ENCODE measurements around the gene ATP2A1. TPM values are rescaled to one million over a fixed set of nuclear protein-coding genes. Genes with fewer than 3 reads are reported as not detected.
A peak's percentile ranks its signal among the peaks of the same experiment; 100 is the strongest.

The ATP2A1 gene
- total RNA-seq, 1 experiment from 2014 or later = 10.7 TPM

DNA sequence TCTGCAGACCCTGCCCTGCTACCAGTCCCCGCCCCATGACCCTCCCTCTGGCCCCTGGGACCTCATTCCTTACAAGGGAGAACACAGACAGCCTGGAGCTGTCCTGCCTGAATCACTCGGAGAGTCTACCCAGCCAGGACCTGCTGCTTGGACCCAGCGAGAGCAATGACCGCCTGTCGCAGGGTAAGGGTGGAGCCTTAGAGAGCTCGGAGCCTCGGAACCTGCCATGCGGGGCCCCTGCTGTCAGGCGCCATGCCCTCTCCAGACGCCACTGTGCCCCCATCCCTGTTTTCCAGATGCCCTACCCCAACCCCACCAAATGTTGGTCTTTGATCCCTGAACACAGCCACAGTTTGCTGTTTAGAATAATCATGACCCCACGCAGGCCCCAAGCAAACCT, 9.1 kb upstream of the ATP2A1 start:
- H3F3A ChIP-seq (ENCODE audit: insufficient read depth, low read depth) = peaks cover 6% of the 10 kb centered on the region; the same call in 1 of the 2 replicates
- H2AFZ ChIP-seq = no peak overlapping the region
- ChIA-PET POLR2A (ENCODE audit: unreplicated experiment) (interaction anchor here (0.6 kb wide), 1 partner anchor 82 kb away, joined by 3 read pairs; the partner anchor contains the start of gene NFATC2IP), CTCF (no interaction called here)
- H3K79me2 ChIP-seq (ENCODE audit: low read depth) = peaks cover 17% of the 10 kb centered on the region
- no peaks in the 10 kb centered on the region for H3K9me2 ChIP-seq (ENCODE audit: insufficient read depth)
- no peaks in the 10 kb centered on the region for H3K27me3 ChIP-seq (ENCODE audit: insufficient read depth, low read depth)
- intact Hi-C loops (cut with micrococcal nuclease; ENCODE audit: unreplicated experiment) = no loop called here
- no peak for DNase-seq
- peaks cover 14% of the 10 kb centered on the region; the same call in 1 of the 2 replicates for H4K20me1 ChIP-seq (ENCODE audit: insufficient read depth)
- H3K4me1 ChIP-seq (replicated peaks; ENCODE audit: insufficient read depth) = peaks cover 11% of the 10 kb centered on the region
- H3K4me2 ChIP-seq = no peak overlapping the region
- H3K4me3 ChIP-seq = no peak overlapping the region
- H3K9me3 ChIP-seq (ENCODE audit: insufficient read depth, low read depth) = no peaks in the 10 kb centered on the region
- H3K27ac ChIP-seq = no peak overlapping the region
- no TSS peak for BruUV-seq (replicated peaks)
- TF ChIP-seq, protein P1, sequence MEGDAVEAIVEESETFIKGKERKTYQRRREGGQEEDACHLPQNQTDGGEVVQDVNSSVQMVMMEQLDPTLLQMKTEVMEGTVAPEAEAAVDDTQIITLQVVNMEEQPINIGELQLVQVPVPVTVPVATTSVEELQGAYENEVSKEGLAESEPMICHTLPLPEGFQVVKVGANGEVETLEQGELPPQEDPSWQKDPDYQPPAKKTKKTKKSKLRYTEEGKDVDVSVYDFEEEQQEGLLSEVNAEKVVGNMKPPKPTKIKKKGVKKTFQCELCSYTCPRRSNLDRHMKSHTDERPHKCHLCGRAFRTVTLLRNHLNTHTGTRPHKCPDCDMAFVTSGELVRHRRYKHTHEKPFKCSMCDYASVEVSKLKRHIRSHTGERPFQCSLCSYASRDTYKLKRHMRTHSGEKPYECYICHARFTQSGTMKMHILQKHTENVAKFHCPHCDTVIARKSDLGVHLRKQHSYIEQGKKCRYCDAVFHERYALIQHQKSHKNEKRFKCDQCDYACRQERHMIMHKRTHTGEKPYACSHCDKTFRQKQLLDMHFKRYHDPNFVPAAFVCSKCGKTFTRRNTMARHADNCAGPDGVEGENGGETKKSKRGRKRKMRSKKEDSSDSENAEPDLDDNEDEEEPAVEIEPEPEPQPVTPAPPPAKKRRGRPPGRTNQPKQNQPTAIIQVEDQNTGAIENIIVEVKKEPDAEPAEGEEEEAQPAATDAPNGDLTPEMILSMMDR (conservative IDR thresholded peaks at IDR 0.05) = no peak
- TF ChIP-seq EZH2 (IDR thresholded peaks at IDR 0.05; ENCODE audit: low read depth) = no peak
- H3K36me3 ChIP-seq (ENCODE audit: low read depth) = 0 out of 2 replicates have a peak, but pooled peaks cover 11% of the 10 kb centered on the region

DNA sequence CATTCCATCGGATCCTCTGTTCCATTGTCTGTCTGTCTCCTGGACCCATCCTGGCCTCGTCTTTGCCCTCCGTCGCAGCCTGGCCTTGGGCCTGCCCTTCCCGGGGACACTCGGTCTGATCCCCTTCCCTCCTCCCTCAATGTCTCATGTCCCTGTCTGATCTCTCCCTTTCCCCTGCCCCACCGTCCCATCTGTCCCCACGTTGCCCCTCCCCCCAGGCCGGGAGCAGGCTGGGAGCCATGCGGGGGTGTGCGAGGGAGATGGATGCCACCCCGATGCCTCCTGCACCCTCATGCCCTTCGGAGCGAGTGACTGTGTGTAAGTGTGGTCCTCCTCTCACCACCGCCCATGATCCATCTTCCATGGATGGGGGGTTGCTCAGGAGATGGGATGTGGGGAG, 5.3 kb upstream of the ATP2A1 start:
- ChIA-PET CTCF (no interaction called here), POLR2A (ENCODE audit: unreplicated experiment) (interaction anchor here (0.5 kb wide), 1 partner anchor 9 kb away, joined by 13 read pairs; the partner anchor contains the start of gene SH2B1)
- Histone ChIP-seq H2AFZ (no peak overlapping the region), H3K27me3 (ENCODE audit: insufficient read depth, low read depth) (no peaks in the 10 kb centered on the region), H3K9me2 (ENCODE audit: insufficient read depth) (no peaks in the 10 kb centered on the region), H3K79me2 (ENCODE audit: low read depth) (no peaks in the 10 kb centered on the region), H4K20me1 (ENCODE audit: insufficient read depth) (peaks cover 3% of the 10 kb centered on the region; the same call in 1 of the 2 replicates), H3K4me2 (no peak overlapping the region), H3F3A (ENCODE audit: insufficient read depth, low read depth) (peaks cover 17% of the 10 kb centered on the region; the same call in 1 of the 2 replicates), H3K9me3 (ENCODE audit: insufficient read depth, low read depth) (no peaks in the 10 kb centered on the region), H3K27ac (no peak overlapping the region), H3K4me1 (replicated peaks; ENCODE audit: insufficient read depth) (no peaks in the 10 kb centered on the region), H3K36me3 (ENCODE audit: low read depth) (0 out of 2 replicates have a peak, but pooled peaks cover 4% of the 10 kb centered on the region), H3K4me3 (no peak overlapping the region)
- BruUV-seq (replicated peaks) = no TSS peak
- TF ChIP-seq EZH2 (IDR thresholded peaks at IDR 0.05; ENCODE audit: low read depth) = no peak
- TF ChIP-seq, protein P1 (conservative IDR thresholded peaks at IDR 0.05) = no peak
- no peak for DNase-seq
- intact Hi-C loops (cut with micrococcal nuclease; ENCODE audit: unreplicated experiment) = no loop called here

DNA sequence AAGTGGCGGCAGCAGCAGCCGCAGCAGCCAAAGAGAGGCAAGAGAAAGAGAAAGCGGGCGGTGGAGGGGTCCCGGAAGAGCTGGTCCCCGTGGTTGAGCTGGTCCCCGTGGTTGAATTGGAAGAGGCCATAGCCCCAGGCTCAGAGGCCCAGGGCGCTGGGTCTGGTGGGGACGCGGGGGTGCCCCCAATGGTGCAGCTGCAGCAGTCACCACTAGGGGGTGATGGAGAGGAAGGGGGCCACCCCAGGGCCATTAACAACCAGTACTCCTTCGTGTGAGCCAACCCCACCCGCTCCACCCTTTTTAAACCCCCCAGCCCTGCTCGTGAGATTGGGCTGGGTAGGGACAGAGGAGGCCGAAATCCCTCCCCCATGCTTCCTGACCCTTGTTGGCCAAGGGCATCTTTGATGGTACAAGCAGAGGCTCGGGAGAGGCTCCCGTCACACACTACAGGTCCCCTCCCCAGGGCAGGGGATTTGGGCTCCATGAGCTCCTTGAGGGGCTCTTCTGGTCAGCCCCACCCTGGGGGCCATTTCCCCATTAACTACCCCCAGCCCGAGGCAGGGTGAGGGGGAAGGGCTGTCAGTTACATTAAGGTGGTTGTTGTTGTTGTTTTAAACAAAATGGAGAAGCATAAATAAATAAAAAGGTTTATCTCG, 4.6 kb upstream of the ATP2A1 start:
- Histone ChIP-seq H4K20me1 (ENCODE audit: insufficient read depth) (peaks cover 3% of the 10 kb centered on the region; the same call in 1 of the 2 replicates), H3F3A (ENCODE audit: insufficient read depth, low read depth) (peaks cover 17% of the 10 kb centered on the region; the same call in 1 of the 2 replicates), H3K9me2 (ENCODE audit: insufficient read depth) (no peaks in the 10 kb centered on the region), H3K27me3 (ENCODE audit: insufficient read depth, low read depth) (no peaks in the 10 kb centered on the region), H2AFZ (no peak overlapping the region), H3K4me2 (no peak overlapping the region), H3K4me1 (replicated peaks; ENCODE audit: insufficient read depth) (peaks cover under 1% of the 10 kb centered on the region; the same call in 1 of the 2 replicates), H3K9me3 (ENCODE audit: insufficient read depth, low read depth) (no peaks in the 10 kb centered on the region), H3K36me3 (ENCODE audit: low read depth) (0 out of 2 replicates have a peak, but pooled peaks cover 2% of the 10 kb centered on the region), H3K79me2 (ENCODE audit: low read depth) (no peaks in the 10 kb centered on the region), H3K27ac (no peak overlapping the region), H3K4me3 (no peak overlapping the region)
- peak in 1 of 2 experiments; percentile 44 for DNase-seq
- POLR2A ChIA-PET (ENCODE audit: unreplicated experiment) = interaction anchor here (0.5 kb wide), 1 partner anchor 10 kb away, joined by 13 read pairs; the partner anchor contains the start of gene SH2B1
- intact Hi-C loops (cut with micrococcal nuclease; ENCODE audit: unreplicated experiment) = no loop called here
- CTCF ChIA-PET = interaction anchor here (0.7 kb wide), 1 partner anchor 78 kb away, joined by 4 read pairs; no protein-coding TSS in a partner anchor
- no peak for TF ChIP-seq EZH2 (IDR thresholded peaks at IDR 0.05; ENCODE audit: low read depth)
- TF ChIP-seq, protein P1 (conservative IDR thresholded peaks at IDR 0.05) = peak; percentile 81
- no TSS peak for BruUV-seq (replicated peaks)
